Activated T-helper 2 cell treated with anti-CD3 and anti-CD28 coated beads, Interferon-gamma antibody, Interleukin-2, Interleukin-4, amounts not matched to agents 10 μg/mL and 5 μg/mL and 100 μg/mL, durations not matched to agents 14 hours and 24 hours and 36 hours (primary cell): Measurements from ENCODE around the gene SPP2. TPM values are rescaled to one million over a fixed set of nuclear protein-coding genes. Genes with fewer than 3 reads are reported as not detected.

Experiments used
- DNase-seq: peaks from one replicate; pipeline ENCODE4 v3.0.0; 2021; ENCODE audit warnings: low spot score
- H3K27ac Mint-ChIP-seq: one replicate; pipeline ENCODE4 v1.8.0; 2021; ENCODE audit warnings: mixed read lengths
- H3K27me3 Mint-ChIP-seq: one replicate; pipeline ENCODE4 v1.8.0; 2021; ENCODE audit warnings: low read depth, mixed read lengths
- H3K36me3 Mint-ChIP-seq: one replicate; pipeline ENCODE4 v1.8.0; 2021; ENCODE audit warnings: low read depth, mixed read lengths
- H3K4me1 Mint-ChIP-seq: one replicate; pipeline ENCODE4 v1.8.0; 2021; ENCODE audit warnings: low read depth, mixed read lengths
- H3K4me3 Mint-ChIP-seq: one replicate; pipeline ENCODE4 v1.8.0; 2021; ENCODE audit warnings: low read depth, mild to moderate bottlenecking, moderate library complexity, mixed read lengths
- H3K9me3 Mint-ChIP-seq: one replicate; pipeline ENCODE4 v1.8.0; 2021; ENCODE audit warnings: mixed read lengths
- intact Hi-C: fragments of 100-400 bp; cut with micrococcal nuclease; formaldehyde crosslinking; loops from one replicate; pipeline ENCODE4 v1.15.1; 2023
- total RNA-seq: library from RNA; stranded (reverse); gene quantifications from 2 replicates; pipeline ENCODE4 v1.2.3, GENCODE V29; 2022

The SPP2 gene
- total RNA-seq, 1 donor from 2014 or later, result not detected

GRCh38 chr2:234110219-234110618 lies 59.7 kb downstream of the SPP2 start:
- Mint-ChIP-seq H3K36me3 (no peaks in the 10 kb centered on the region), H3K4me1 (no peaks in the 10 kb centered on the region), H3K27me3 (peaks cover 27% of the 10 kb centered on the region), H3K27ac (no peak overlapping the region), H3K4me3 (no peak overlapping the region), H3K9me3 (no peaks in the 10 kb centered on the region)
- DNase-seq, result no peak
- intact Hi-C loops, result no loop called here

GRCh38 chr2:234111523-234111922 lies 61.0 kb downstream of the SPP2 start:
- intact Hi-C loops, result no loop called here
- no peaks in the 10 kb centered on the region for H3K4me1 Mint-ChIP-seq
- H3K27ac Mint-ChIP-seq, result no peak overlapping the region
- H3K4me3 Mint-ChIP-seq, result no peak overlapping the region
- peaks cover 30% of the 10 kb centered on the region for H3K27me3 Mint-ChIP-seq
- no peaks in the 10 kb centered on the region for H3K9me3 Mint-ChIP-seq
- no peak for DNase-seq
- no peaks in the 10 kb centered on the region for H3K36me3 Mint-ChIP-seq

GRCh38 chr2:234116010-234116409 lies 65.5 kb downstream of the SPP2 start:
- no peak for DNase-seq
- no peak overlapping the region for H3K4me3 Mint-ChIP-seq
- H3K27me3 Mint-ChIP-seq, result peaks cover 37% of the 10 kb centered on the region
- no peaks in the 10 kb centered on the region for H3K4me1 Mint-ChIP-seq
- no peaks in the 10 kb centered on the region for H3K36me3 Mint-ChIP-seq
- no peaks in the 10 kb centered on the region for H3K9me3 Mint-ChIP-seq
- no peak overlapping the region for H3K27ac Mint-ChIP-seq
- intact Hi-C loops, result no loop called here

GRCh38 chr2:234121999-234122398 lies 71.5 kb downstream of the SPP2 start:
- Mint-ChIP-seq H3K27me3 (peaks cover 20% of the 10 kb centered on the region), H3K36me3 (no peaks in the 10 kb centered on the region), H3K9me3 (no peaks in the 10 kb centered on the region), H3K27ac (no peak overlapping the region), H3K4me1 (no peaks in the 10 kb centered on the region), H3K4me3 (no peak overlapping the region)
- intact Hi-C loops, result no loop called here
- DNase-seq, result no peak

GRCh38 chr2:234125451-234126145 lies 75.1 kb downstream of the SPP2 start:
- Mint-ChIP-seq H3K9me3 (no peaks in the 10 kb centered on the region), H3K4me3 (no peak overlapping the region)

GRCh38 chr2:234126146-234126470 lies 75.6 kb downstream of the SPP2 start:
- no peaks in the 10 kb centered on the region for H3K9me3 Mint-ChIP-seq
- H3K4me1 Mint-ChIP-seq, result no peaks in the 10 kb centered on the region
- H3K4me3 Mint-ChIP-seq, result no peak overlapping the region
- DNase-seq, result no peak
- intact Hi-C loops, result no loop called here
- H3K27me3 Mint-ChIP-seq, result peaks cover 18% of the 10 kb centered on the region
- H3K36me3 Mint-ChIP-seq, result no peaks in the 10 kb centered on the region
- H3K27ac Mint-ChIP-seq, result no peak overlapping the region

More at GRCh38 chr2:234125451-234126145, 75.1 kb downstream of the SPP2 start:
- H3K36me3 Mint-ChIP-seq, result no peaks in the 10 kb centered on the region
- intact Hi-C loops, result no loop called here
- no peak overlapping the region for H3K27ac Mint-ChIP-seq
- H3K4me1 Mint-ChIP-seq, result no peaks in the 10 kb centered on the region
- H3K27me3 Mint-ChIP-seq, result peaks cover 14% of the 10 kb centered on the region
- no peak for DNase-seq

Other genes starting within 250 kb of the SPP2 start
- 50.5 and 52.4 TPM in 2 replicates for gene HJURP, start 196.2 kb upstream of the SPP2 start, total RNA-seq
- gene TRPM8, start 133.3 kb upstream of the SPP2 start, total RNA-seq, result not detected in 2 replicates